Liver (tissue), 9 donors: ENCODE results near the gene TBC1D3B. TPM values are rescaled to one million over a fixed set of nuclear protein-coding genes. Genes with fewer than 3 reads are reported as not detected.
"Not testable (repeated sequence)": the region's sequence is repeated elsewhere in the genome, so short reads cannot be mapped to it uniquely, and the experiment has no call there.

ENCODE experiments used
- DNase-seq: peaks from one replicate; pipeline ENCODE4 v3.0.0-alpha.2; 2017; ENCODE audit warnings: low spot score
- H3K27ac ChIP-seq, 2 donors: one replicate each; pipeline ENCODE4 v1.7.0; 2013; ENCODE audit warnings: inconsistent platforms in 2 of 2, low read length in 2 of 2, control low read depth in 1 of 2, low read depth in 1 of 2, mild to moderate bottlenecking in 1 of 2
- H3K27me3 ChIP-seq, 4 donors: one replicate each; pipeline versions ENCODE4 v1.6.1 to v1.7.0; 2013; ENCODE audit warnings: low read length in 3 of 4, inconsistent platforms in 1 of 4, mild to moderate bottlenecking in 1 of 4, moderate library complexity in 1 of 4; ENCODE audit not compliant: control insufficient read depth in 4 of 4, insufficient read depth in 4 of 4
- H3K36me3 ChIP-seq, 4 donors: one replicate each; pipeline versions ENCODE4 v1.6.1 to v1.7.0; 2013; ENCODE audit warnings: low read length in 3 of 4, mild to moderate bottlenecking in 3 of 4, low read depth in 1 of 4, moderate library complexity in 1 of 4; ENCODE audit not compliant: control insufficient read depth in 4 of 4, insufficient read depth in 3 of 4
- H3K4me1 ChIP-seq, 4 donors: one replicate each; pipeline versions ENCODE4 v1.6.1 to v1.7.0; 2013; ENCODE audit warnings: low read length in 3 of 4, mild to moderate bottlenecking in 3 of 4, moderate library complexity in 1 of 4; ENCODE audit not compliant: control insufficient read depth in 4 of 4, insufficient read depth in 4 of 4
- H3K4me3 ChIP-seq, 3 donors: one replicate each; pipeline versions ENCODE4 v1.6.1 to v1.7.0; 2013; ENCODE audit warnings: low read length in 3 of 3, control low read depth in 1 of 3, low read depth in 1 of 3, mild to moderate bottlenecking in 1 of 3
- H3K9ac ChIP-seq, 2 donors: one replicate each; pipeline ENCODE4 v1.7.0; 2013; ENCODE audit warnings: low read length in 2 of 2, mild to moderate bottlenecking in 2 of 2, moderate library complexity in 2 of 2, control low read depth in 1 of 2, low read depth in 1 of 2
- H3K9me3 ChIP-seq, 4 donors: one replicate each; pipeline versions ENCODE4 v1.6.1 to v1.7.0; 2013; ENCODE audit warnings: low read length in 3 of 4; ENCODE audit not compliant: control insufficient read depth in 4 of 4
- ATF3 ChIP-seq: IDR thresholded peaks from 2 replicates; pipeline ENCODE4 v1.6.1; 2016; ENCODE audit warnings: antibody characterized with exemption
- CTCF ChIP-seq: fragments of 150-350 bp; IDR thresholded peaks from 2 replicates; pipeline ENCODE4 v1.5.1; 2017; ENCODE audit warnings: improper control_type of control experiment, low read depth, low read length; ENCODE audit not compliant: missing input control
- EGR1 ChIP-seq, 2 donors: IDR thresholded peaks; 2 replicates each; pipeline ENCODE4 v1.6.1; 2016 to 2018; ENCODE audit warnings: antibody characterized with exemption in 2 of 2, low read depth in 2 of 2
- FOXA1 ChIP-seq: IDR thresholded peaks from 2 replicates; pipeline ENCODE4 v1.6.1; 2016; ENCODE audit warnings: antibody characterized with exemption
- HNF4A ChIP-seq, 2 donors: conservative IDR thresholded peaks; 2 replicates each; pipeline ENCODE4 v1.6.1; 2016; ENCODE audit warnings: antibody characterized with exemption in 2 of 2, mild to moderate bottlenecking in 2 of 2
- HNF4G ChIP-seq: IDR thresholded peaks from 2 replicates; pipeline ENCODE4 v1.6.1; 2016; ENCODE audit warnings: antibody characterized with exemption
- JUND ChIP-seq, 2 donors: IDR thresholded peaks; 2 replicates each; pipeline ENCODE4 v1.6.1; 2016; ENCODE audit warnings: antibody characterized with exemption in 2 of 2
- NR2F2 ChIP-seq: IDR thresholded peaks from 2 replicates; pipeline ENCODE4 v1.6.1; 2016; ENCODE audit warnings: antibody characterized with exemption
- RAD21 ChIP-seq, 2 donors: IDR thresholded peaks; 2 replicates each; pipeline ENCODE4 v1.6.1; 2016; ENCODE audit warnings: antibody characterized with exemption in 2 of 2, mild to moderate bottlenecking in 2 of 2
- REST ChIP-seq: IDR thresholded peaks from 2 replicates; pipeline ENCODE4 v1.6.1; 2016; ENCODE audit warnings: antibody characterized with exemption, mild to moderate bottlenecking
- RXRA ChIP-seq, 2 donors: IDR thresholded peaks; 2 replicates each; pipeline ENCODE4 v1.6.1; 2017 to 2018; ENCODE audit warnings: antibody characterized with exemption in 2 of 2, mild to moderate bottlenecking in 1 of 2
- TAF1 ChIP-seq: conservative IDR thresholded peaks from 2 replicates; pipeline ENCODE4 v1.6.1; 2016; ENCODE audit warnings: antibody characterized with exemption, mild to moderate bottlenecking
- YY1 ChIP-seq: IDR thresholded peaks from 2 replicates; pipeline ENCODE4 v1.6.1; 2016; ENCODE audit warnings: antibody characterized with exemption, mild to moderate bottlenecking
- ZBTB33 ChIP-seq: IDR thresholded peaks from 2 replicates; pipeline ENCODE4 v1.6.1; 2016; ENCODE audit warnings: antibody characterized with exemption
- WGBS: extraction: QIAGEN DNeasy Blood & Tissue Kit; methylation state at CpG from one replicate; pipeline ENCODE4 v1.1.7; 2013; 5-methylcytosine and 5-hydroxymethylcytosine counted together
- polyA plus RNA-seq, 2 donors: library from polyadenylated mRNA; stranded (reverse) in 1 of 2; unstranded in 1 of 2; fragments of 200-250 nt in 1 of 2; fragments of >200 nt in 1 of 2; fragmentation: Nextera tagmentation in 1 of 2; extraction: Ambion mirVana in 1 of 2; gene quantifications; one replicate each; pipeline versions ENCODE4 v1.2.1 to v1.2.3, GENCODE V29; 2013 to 2015
- total RNA-seq, 2 donors: library from RNA; depleted of rRNA; stranded (reverse); fragments of >200 nt; gene quantifications; one replicate each; pipeline ENCODE4 v1.2.3, GENCODE V29; 2014
- donor health status: healthy.
- donor health status: healthy.
- donor health status: healthy.
- donor health status: healthy.
- donor health status: healthy.

TBC1D3B gene
- total and polyA plus RNA-seq, 4 donors: 0.42 to 1.8 (median 0.61) TPM

GRCh38 chr17:36124879-36125824, 51.3 kb downstream of the TBC1D3B start:
- H3K27me3 ChIP-seq: no peaks in the 10 kb centered on the region
- H3K36me3 ChIP-seq: no peaks in the 10 kb centered on the region
- H3K4me3 ChIP-seq: peak overlapping the region in 2 of 3 donors; percentile 55 to 63
- peaks cover 11 to 24% (median 20%) of the 10 kb centered on the region in 4 donors for H3K9me3 ChIP-seq
- DNase-seq: no peak
- peaks cover 0 to 6% (median 4%) of the 10 kb centered on the region in 4 donors for H3K4me1 ChIP-seq
- TF ChIP-seq RXRA (IDR thresholded peaks at IDR 0.05) (peak; percentile 21 to 24), RAD21 (IDR thresholded peaks at IDR 0.05) (no peak)
- no peak overlapping the region for H3K9ac ChIP-seq
- no peak overlapping the region for H3K27ac ChIP-seq
- WGBS: 52% methylated on average over 9 of the region's 9 CpGs

- Histone ChIP-seq H3K4me3 (no peak overlapping the region), H3K9ac (no peak overlapping the region), H3K36me3 (no peaks in the 10 kb centered on the region), H3K4me1 (peaks cover 0 to 6% (median 4%) of the 10 kb centered on the region in 4 donors), H3K9me3 (peaks cover 11 to 24% (median 20%) of the 10 kb centered on the region in 4 donors), H3K27me3 (no peaks in the 10 kb centered on the region), H3K27ac (no peak overlapping the region)
- TF ChIP-seq JUND (IDR thresholded peaks at IDR 0.05) (no peak), HNF4G (no peak), NR2F2 (no peak), EGR1 (IDR thresholded peaks at IDR 0.05; ENCODE audit: low read depth in 2 of 2) (no peak), YY1 (no peak), HNF4A (conservative IDR thresholded peaks at IDR 0.05) (no peak), ATF3 (no peak), FOXA1 (no peak), TAF1 (no peak), RAD21 (IDR thresholded peaks at IDR 0.05) (no peak), CTCF (no peak), REST (no peak), ZBTB33 (no peak)
- DNase-seq: no peak
- WGBS: 93% methylated on average over 2 of the region's 2 CpGs
These were observed 53.0 kb downstream of the TBC1D3B start for GRCh38 chr17:36123431-36123830.

- 91% methylated on average over 6 of the region's 6 CpGs for WGBS
- not testable (repeated sequence) for DNase-seq, H3K27me3 ChIP-seq
These were observed 55.3 kb downstream of the TBC1D3B start for GRCh38 chr17:36121099-36121498.

More at GRCh38 chr17:36121099-36121498, 55.3 kb downstream of the TBC1D3B start:
- not testable (repeated sequence) for H3K9ac ChIP-seq, H3K27ac ChIP-seq, H3K4me3 ChIP-seq, H3K36me3 ChIP-seq, H3K4me1 ChIP-seq
- H3K9me3 ChIP-seq: peaks cover 6 to 15% (median 13%) of the 10 kb centered on the region in 4 donors
